SK-N-MC (cell line): Measurements from ENCODE around the gene SYTL3.
"Not testable (repeated sequence)": the region's sequence is repeated elsewhere in the genome, so short reads cannot be mapped to it uniquely, and the experiment has no call there.

Experiments used
- DNase-seq: peaks from one replicate; pipeline ENCODE4 v3.0.0-alpha.2; 2011; ENCODE audit warnings: low read depth, low spot score
- H3K27ac ChIP-seq: fragments of 200-600 bp; sonication (generic); 2 replicates; pipeline ENCODE4 v1.5.1; 2016; ENCODE audit warnings: mixed run types
- H3K36me3 ChIP-seq: fragments of 200-600 bp; sonication (generic); 2 replicates; pipeline ENCODE4 v1.6.1; 2017; ENCODE audit warnings: antibody characterized with exemption, low read length, mixed read lengths; ENCODE audit not compliant: insufficient read depth
- H3K4me3 ChIP-seq: fragments of 200-600 bp; sonication (generic); 2 replicates; pipeline ENCODE4 v1.5.1; 2016
- H3K9ac ChIP-seq: fragments of 200-600 bp; sonication (generic); 2 replicates; pipeline ENCODE4 v1.8.0; 2017; ENCODE audit warnings: mixed run types, mixed read lengths; ENCODE audit not compliant: insufficient read length
- H3K9me3 ChIP-seq: fragments of 200-600 bp; sonication (generic); 2 replicates; pipeline ENCODE4 v1.6.1; 2017; ENCODE audit warnings: low read depth, mild to moderate bottlenecking, antibody characterized with exemption, low read length, moderate library complexity, mixed read lengths
- EZH2 ChIP-seq: fragments of 200-600 bp; sonication (generic); IDR thresholded peaks from one replicate; pipeline ENCODE4 v1.6.1; 2017; ENCODE audit warnings: antibody characterized with exemption
- FOXP2 ChIP-seq: optimal IDR thresholded peaks from 2 replicates; pipeline ENCODE3; 2011; ENCODE audit warnings: mild to moderate bottlenecking, moderate library complexity; ENCODE audit not compliant: insufficient read depth; ENCODE audit errors: extremely low read length, control extremely low read depth
- POLR2AphosphoS5 ChIP-seq: IDR thresholded peaks from 2 replicates; pipeline ENCODE4 v1.6.1; 2012; ENCODE audit warnings: mild to moderate bottlenecking, low read depth, low read length, borderline replicate concordance

Gene SYTL3

GRCh38 chr6:158666628-158667359, 16.9 kb downstream of the SYTL3 start:
- TF ChIP-seq POLR2AphosphoS5 = no peak
- TF ChIP-seq FOXP2 = no peak
- no peak for TF ChIP-seq EZH2
- no peaks in the 10 kb centered on the region for H3K36me3 ChIP-seq
- no peak overlapping the region for H3K4me3 ChIP-seq
- H3K27ac ChIP-seq = no peak overlapping the region
- no peak overlapping the region for H3K9ac ChIP-seq
- DNase-seq = no peak
- H3K9me3 ChIP-seq = no peaks in the 10 kb centered on the region

GRCh38 chr6:158667360-158667981, 17.6 kb downstream of the SYTL3 start:
- Histone ChIP-seq H3K27ac (no peak overlapping the region), H3K9ac (no peak overlapping the region), H3K36me3 (no peaks in the 10 kb centered on the region), H3K4me3 (no peak overlapping the region), H3K9me3 (no peaks in the 10 kb centered on the region)
- DNase-seq = no peak
- TF ChIP-seq EZH2 (no peak), POLR2AphosphoS5 (no peak), FOXP2 (no peak)

GRCh38 chr6:158668707-158669103, 18.9 kb downstream of the SYTL3 start:
- no peaks in the 10 kb centered on the region for H3K9me3 ChIP-seq
- TF ChIP-seq POLR2AphosphoS5 = no peak
- no peak for TF ChIP-seq EZH2
- TF ChIP-seq FOXP2 = no peak
- no peak overlapping the region for H3K27ac ChIP-seq
- no peak overlapping the region for H3K4me3 ChIP-seq
- no peak for DNase-seq
- H3K9ac ChIP-seq = no peak overlapping the region
- H3K36me3 ChIP-seq = no peaks in the 10 kb centered on the region

- Histone ChIP-seq H3K36me3 (no peaks in the 10 kb centered on the region), H3K9me3 (no peaks in the 10 kb centered on the region), H3K9ac (no peak overlapping the region), H3K4me3 (no peak overlapping the region), H3K27ac (no peak overlapping the region)
- TF ChIP-seq FOXP2 (no peak), POLR2AphosphoS5 (no peak), EZH2 (no peak)
- no peak for DNase-seq
Observed at GRCh38 chr6:158669145-158670035, 19.5 kb downstream of the SYTL3 start.

- not testable (repeated sequence) for H3K4me3 ChIP-seq, H3K9me3 ChIP-seq, DNase-seq, H3K36me3 ChIP-seq, H3K9ac ChIP-seq, H3K27ac ChIP-seq
Observed at GRCh38 chr6:158672119-158672518, 22.3 kb downstream of the SYTL3 start.

GRCh38 chr6:158672726-158673125, 22.9 kb downstream of the SYTL3 start:
- Histone ChIP-seq H3K9ac (no peak overlapping the region), H3K9me3 (no peaks in the 10 kb centered on the region), H3K27ac (no peak overlapping the region), H3K36me3 (no peaks in the 10 kb centered on the region), H3K4me3 (no peak overlapping the region)
- TF ChIP-seq FOXP2 (no peak), POLR2AphosphoS5 (no peak), EZH2 (no peak)
- DNase-seq = no peak

GRCh38 chr6:158674342-158675131, 24.7 kb downstream of the SYTL3 start:
- TF ChIP-seq FOXP2 = no peak
- DNase-seq = no peak
- Histone ChIP-seq H3K27ac (no peak overlapping the region), H3K4me3 (no peak overlapping the region), H3K9ac (no peak overlapping the region), H3K9me3 (no peaks in the 10 kb centered on the region), H3K36me3 (no peaks in the 10 kb centered on the region)

GRCh38 chr6:158677094-158677493, 27.2 kb downstream of the SYTL3 start:
- not testable (repeated sequence) for DNase-seq, H3K9me3 ChIP-seq, H3K36me3 ChIP-seq, H3K4me3 ChIP-seq, H3K9ac ChIP-seq, H3K27ac ChIP-seq
